ENCODE data around the gene IL13RA2. TPM values are rescaled to one million over a fixed set of nuclear protein-coding genes. Genes with fewer than 3 reads are reported as not detected.

The IL13RA2 gene
- total and polyA plus RNA-seq, 11 donors: 0.11 to 0.68 (median 0.31) TPM; not detected in 7

DNA sequence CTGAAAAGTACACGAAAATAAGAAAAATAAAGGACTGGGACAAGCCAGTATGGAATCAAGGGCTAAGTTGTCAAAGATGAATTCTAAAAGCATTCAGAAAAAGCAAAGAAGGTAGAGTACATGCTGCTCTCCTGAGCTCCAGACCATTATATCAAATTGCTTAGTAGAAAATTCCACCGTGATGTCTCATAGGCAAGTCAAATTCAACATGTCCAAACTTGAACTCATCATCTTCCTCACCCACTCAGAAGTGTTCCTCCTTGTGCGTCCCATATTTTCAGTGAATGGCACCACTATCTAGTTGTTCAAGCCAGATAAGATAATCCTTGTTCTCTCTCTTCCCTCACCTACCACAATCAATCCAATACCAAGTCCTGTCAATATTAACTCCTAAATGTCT is 37.5 kb upstream of the IL13RA2 start:
- DNase-seq (no peak), ATAC-seq (no peak)
- no peaks in the 10 kb centered on the region for H3K36me3 ChIP-seq
- 77 to 90% (median 80%) methylated on average over 3 of the region's 3 CpGs for WGBS, 4 donors
- H3K27ac ChIP-seq: no peak overlapping the region
- H3K4me1 ChIP-seq: peaks cover 0 to 11% (median 0%) of the 10 kb centered on the region in 12 donors
- H3K27me3 ChIP-seq: peaks cover 0 to 5% (median 0%) of the 10 kb centered on the region in 9 donors
- no peak for TF ChIP-seq POLR2A (IDR thresholded peaks at IDR 0.05)
- TF ChIP-seq, protein P1, sequence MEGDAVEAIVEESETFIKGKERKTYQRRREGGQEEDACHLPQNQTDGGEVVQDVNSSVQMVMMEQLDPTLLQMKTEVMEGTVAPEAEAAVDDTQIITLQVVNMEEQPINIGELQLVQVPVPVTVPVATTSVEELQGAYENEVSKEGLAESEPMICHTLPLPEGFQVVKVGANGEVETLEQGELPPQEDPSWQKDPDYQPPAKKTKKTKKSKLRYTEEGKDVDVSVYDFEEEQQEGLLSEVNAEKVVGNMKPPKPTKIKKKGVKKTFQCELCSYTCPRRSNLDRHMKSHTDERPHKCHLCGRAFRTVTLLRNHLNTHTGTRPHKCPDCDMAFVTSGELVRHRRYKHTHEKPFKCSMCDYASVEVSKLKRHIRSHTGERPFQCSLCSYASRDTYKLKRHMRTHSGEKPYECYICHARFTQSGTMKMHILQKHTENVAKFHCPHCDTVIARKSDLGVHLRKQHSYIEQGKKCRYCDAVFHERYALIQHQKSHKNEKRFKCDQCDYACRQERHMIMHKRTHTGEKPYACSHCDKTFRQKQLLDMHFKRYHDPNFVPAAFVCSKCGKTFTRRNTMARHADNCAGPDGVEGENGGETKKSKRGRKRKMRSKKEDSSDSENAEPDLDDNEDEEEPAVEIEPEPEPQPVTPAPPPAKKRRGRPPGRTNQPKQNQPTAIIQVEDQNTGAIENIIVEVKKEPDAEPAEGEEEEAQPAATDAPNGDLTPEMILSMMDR (IDR thresholded peaks at IDR 0.05): no peak
- no peak overlapping the region for H3K4me3 ChIP-seq
- intact Hi-C loops (cut with DNase I): no loop called here
- H3K9me3 ChIP-seq: no peaks in the 10 kb centered on the region

DNA sequence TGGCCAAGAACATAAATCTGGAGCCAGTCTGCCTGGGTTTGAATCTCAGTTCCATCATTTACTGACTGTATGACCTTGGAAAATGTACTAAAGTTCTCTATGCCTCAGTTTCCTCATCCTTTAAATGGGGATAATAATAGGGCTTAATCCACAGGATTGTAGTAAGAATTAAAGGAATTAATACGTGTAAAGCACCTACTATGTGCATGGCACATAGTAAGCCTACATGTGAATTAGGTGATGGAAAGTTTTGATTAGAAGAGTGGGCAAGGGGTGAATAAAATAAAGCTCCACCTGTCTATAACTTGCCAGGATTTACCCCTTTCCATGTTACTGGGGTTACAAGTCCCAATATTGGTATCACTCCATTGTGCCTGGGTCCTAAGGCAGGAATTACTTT is 35.8 kb upstream of the IL13RA2 start:
- DNase-seq (no peak), ATAC-seq (no peak)
- Histone ChIP-seq H3K4me1 (peaks cover 0 to 8% (median 0%) of the 10 kb centered on the region in 12 donors), H3K4me3 (no peak overlapping the region), H3K9me3 (no peaks in the 10 kb centered on the region), H3K27ac (no peak overlapping the region), H3K36me3 (no peaks in the 10 kb centered on the region), H3K27me3 (peaks cover 0 to 10% (median 0%) of the 10 kb centered on the region in 9 donors)
- TF ChIP-seq POLR2A (IDR thresholded peaks at IDR 0.05): no peak
- TF ChIP-seq, protein P1 (IDR thresholded peaks at IDR 0.05): no peak
- WGBS, 4 donors: 17 to 44% (median 33%) methylated on average over 1 of the region's 1 CpG
- intact Hi-C loops (cut with DNase I): no loop called here

DNA sequence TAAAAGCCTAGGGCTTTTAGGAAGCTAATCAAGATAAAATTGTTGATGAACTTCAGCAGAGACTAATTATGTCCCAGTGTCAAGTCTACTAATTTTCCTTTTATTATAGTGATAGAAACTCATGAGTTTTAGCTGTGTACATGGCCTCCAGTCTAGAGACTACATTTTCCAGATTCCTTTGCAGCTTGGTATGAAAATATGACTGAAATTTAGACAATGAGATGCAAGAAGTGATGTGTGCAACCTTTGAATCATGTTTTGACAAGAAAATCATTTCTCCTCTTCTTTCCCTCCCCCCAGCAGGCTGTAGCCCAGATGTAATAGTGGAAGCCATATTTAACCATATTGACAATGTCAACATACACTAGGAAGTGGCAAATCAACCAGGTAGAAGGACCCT is 30.3 kb upstream of the IL13RA2 start:
- intact Hi-C loops (cut with DNase I): no loop called here
- no peak for ATAC-seq
- no peak overlapping the region for H3K27ac ChIP-seq
- no peaks in the 10 kb centered on the region for H3K36me3 ChIP-seq
- H3K4me3 ChIP-seq: no peak overlapping the region
- H3K27me3 ChIP-seq: peaks cover 0 to 23% (median 0%) of the 10 kb centered on the region in 9 donors
- peaks cover 0 to 2% (median 0%) of the 10 kb centered on the region in 12 donors for H3K4me1 ChIP-seq
- TF ChIP-seq, protein P1 (IDR thresholded peaks at IDR 0.05): no peak
- TF ChIP-seq POLR2A (IDR thresholded peaks at IDR 0.05): no peak
- no peak for DNase-seq
- H3K9me3 ChIP-seq: no peaks in the 10 kb centered on the region

DNA sequence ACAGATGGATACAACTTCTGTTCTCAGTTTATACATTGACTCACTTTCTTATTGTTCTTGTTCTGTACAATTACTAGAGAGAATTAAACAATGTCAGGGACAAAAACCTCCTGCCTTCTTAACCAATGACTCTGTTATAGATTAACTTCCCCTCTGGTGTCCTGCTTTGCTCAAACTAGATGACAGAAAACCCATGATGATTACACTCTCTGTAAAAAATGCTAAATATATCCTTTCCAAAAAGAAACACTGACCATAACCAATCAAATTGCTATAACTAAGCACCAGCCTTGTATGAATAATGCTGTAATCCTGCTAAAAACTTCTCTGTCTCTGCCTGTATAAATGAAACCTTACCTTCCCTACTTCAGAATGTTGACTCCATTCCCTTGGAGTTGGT is 29.8 kb upstream of the IL13RA2 start:
- intact Hi-C loops (cut with DNase I): no loop called here

More for the DNA sequence above, 29.8 kb upstream of the IL13RA2 start:
- ATAC-seq: no peak
- H3K9me3 ChIP-seq: no peaks in the 10 kb centered on the region
- H3K36me3 ChIP-seq: no peaks in the 10 kb centered on the region
- no peak overlapping the region for H3K4me3 ChIP-seq
- H3K27ac ChIP-seq: no peak overlapping the region
- no peak for TF ChIP-seq POLR2A (IDR thresholded peaks at IDR 0.05)
- TF ChIP-seq, protein P1 (IDR thresholded peaks at IDR 0.05): no peak
- no peak for DNase-seq
- H3K4me1 ChIP-seq: peaks cover 0 to 2% (median 0%) of the 10 kb centered on the region in 12 donors
- peaks cover 0 to 18% (median 0%) of the 10 kb centered on the region in 9 donors for H3K27me3 ChIP-seq
